Measurements from ENCODE around the gene POU2F3. TPM values are rescaled to one million over a fixed set of nuclear protein-coding genes. Genes with fewer than 3 reads are reported as not detected.

The POU2F3 gene
- total RNA-seq, 2 experiments from 2014 or later, result not detected

- no peaks in the 10 kb centered on the region for H3K9me3 Mint-ChIP-seq
- no peak overlapping the region for H3K4me3 Mint-ChIP-seq
- no peak for DNase-seq
- peaks cover 6% of the 10 kb centered on the region for H3K4me1 Mint-ChIP-seq
- no peak overlapping the region for H3K27ac Mint-ChIP-seq
- H3K27me3 Mint-ChIP-seq, result no peaks in the 10 kb centered on the region
- no peaks in the 10 kb centered on the region for H3K36me3 Mint-ChIP-seq
These were observed 21.8 kb upstream of the POU2F3 start for GRCh38 chr11:120217941-120218694.

GRCh38 chr11:120218695-120219033, 21.3 kb upstream of the POU2F3 start:
- Mint-ChIP-seq H3K27me3 (no peaks in the 10 kb centered on the region), H3K9me3 (no peaks in the 10 kb centered on the region), H3K4me1 (peaks cover 6% of the 10 kb centered on the region), H3K36me3 (no peaks in the 10 kb centered on the region), H3K4me3 (no peak overlapping the region), H3K27ac (no peak overlapping the region)
- DNase-seq, result no peak

- no peak for DNase-seq
- H3K27me3 Mint-ChIP-seq, result no peaks in the 10 kb centered on the region
These were observed 20.6 kb upstream of the POU2F3 start for GRCh38 chr11:120219232-120219937.

GRCh38 chr11:120219938-120220746, 19.8 kb upstream of the POU2F3 start:
- H3K4me3 Mint-ChIP-seq, result no peak overlapping the region
- no peak overlapping the region for H3K27ac Mint-ChIP-seq
- peaks cover 8% of the 10 kb centered on the region for H3K4me1 Mint-ChIP-seq
- DNase-seq, result no peak
- H3K36me3 Mint-ChIP-seq, result no peaks in the 10 kb centered on the region
- H3K9me3 Mint-ChIP-seq, result no peaks in the 10 kb centered on the region
- H3K27me3 Mint-ChIP-seq, result no peaks in the 10 kb centered on the region

More at GRCh38 chr11:120219232-120219937, 20.6 kb upstream of the POU2F3 start:
- H3K9me3 Mint-ChIP-seq, result no peaks in the 10 kb centered on the region
- H3K4me1 Mint-ChIP-seq, result peaks cover 6% of the 10 kb centered on the region
- no peak overlapping the region for H3K4me3 Mint-ChIP-seq
- H3K27ac Mint-ChIP-seq, result no peak overlapping the region
- no peaks in the 10 kb centered on the region for H3K36me3 Mint-ChIP-seq

- H3K9me3 Mint-ChIP-seq, result no peaks in the 10 kb centered on the region
- H3K27me3 Mint-ChIP-seq, result no peaks in the 10 kb centered on the region
- peaks cover 10% of the 10 kb centered on the region for H3K4me1 Mint-ChIP-seq
- no peak for DNase-seq
- no peaks in the 10 kb centered on the region for H3K36me3 Mint-ChIP-seq
- no peak overlapping the region for H3K4me3 Mint-ChIP-seq
- no peak overlapping the region for H3K27ac Mint-ChIP-seq
These were observed 19.2 kb upstream of the POU2F3 start for GRCh38 chr11:120220747-120221037.

- no peak for DNase-seq
- H3K4me1 Mint-ChIP-seq, result peaks cover 10% of the 10 kb centered on the region
- no peaks in the 10 kb centered on the region for H3K27me3 Mint-ChIP-seq
- H3K27ac Mint-ChIP-seq, result no peak overlapping the region
- H3K9me3 Mint-ChIP-seq, result no peaks in the 10 kb centered on the region
- H3K4me3 Mint-ChIP-seq, result no peak overlapping the region
- H3K36me3 Mint-ChIP-seq, result no peaks in the 10 kb centered on the region
These were observed 18.7 kb upstream of the POU2F3 start for GRCh38 chr11:120221115-120221752.

- no peaks in the 10 kb centered on the region for H3K27me3 Mint-ChIP-seq
- DNase-seq, result no peak
- no peaks in the 10 kb centered on the region for H3K36me3 Mint-ChIP-seq
- no peaks in the 10 kb centered on the region for H3K9me3 Mint-ChIP-seq
- H3K4me1 Mint-ChIP-seq, result peaks cover 12% of the 10 kb centered on the region
- no peak overlapping the region for H3K4me3 Mint-ChIP-seq
- H3K27ac Mint-ChIP-seq, result no peak overlapping the region
These were observed 17.0 kb upstream of the POU2F3 start for GRCh38 chr11:120222916-120223315.

- Mint-ChIP-seq H3K4me1 (peaks cover 12% of the 10 kb centered on the region), H3K9me3 (no peaks in the 10 kb centered on the region), H3K4me3 (no peak overlapping the region), H3K27me3 (no peaks in the 10 kb centered on the region), H3K27ac (no peak overlapping the region), H3K36me3 (no peaks in the 10 kb centered on the region)
- no peak for DNase-seq
These were observed 16.1 kb upstream of the POU2F3 start for GRCh38 chr11:120223793-120224192.

GRCh38 chr11:120224361-120224760, 15.6 kb upstream of the POU2F3 start:
- Mint-ChIP-seq H3K36me3 (no peaks in the 10 kb centered on the region), H3K9me3 (no peaks in the 10 kb centered on the region), H3K27ac (no peak overlapping the region), H3K4me1 (peaks cover 12% of the 10 kb centered on the region), H3K4me3 (no peak overlapping the region), H3K27me3 (no peaks in the 10 kb centered on the region)
- DNase-seq, result no peak

- no peaks in the 10 kb centered on the region for H3K27me3 Mint-ChIP-seq
- H3K27ac Mint-ChIP-seq, result no peak overlapping the region
- H3K4me1 Mint-ChIP-seq, result peaks cover 12% of the 10 kb centered on the region
- no peak for DNase-seq
- no peaks in the 10 kb centered on the region for H3K9me3 Mint-ChIP-seq
- H3K36me3 Mint-ChIP-seq, result no peaks in the 10 kb centered on the region
- no peak overlapping the region for H3K4me3 Mint-ChIP-seq
These were observed 14.7 kb upstream of the POU2F3 start for GRCh38 chr11:120224972-120225909.

GRCh38 chr11:120226242-120226641, 13.7 kb upstream of the POU2F3 start:
- Mint-ChIP-seq H3K4me1 (peaks cover 10% of the 10 kb centered on the region), H3K36me3 (no peaks in the 10 kb centered on the region), H3K27ac (no peak overlapping the region), H3K9me3 (no peaks in the 10 kb centered on the region), H3K27me3 (no peaks in the 10 kb centered on the region), H3K4me3 (no peak overlapping the region)
- no peak for DNase-seq

- H3K27me3 Mint-ChIP-seq, result no peaks in the 10 kb centered on the region
- no peak for DNase-seq
- no peaks in the 10 kb centered on the region for H3K36me3 Mint-ChIP-seq
- no peak overlapping the region for H3K4me3 Mint-ChIP-seq
- no peaks in the 10 kb centered on the region for H3K9me3 Mint-ChIP-seq
- H3K4me1 Mint-ChIP-seq, result peaks cover 5% of the 10 kb centered on the region
- H3K27ac Mint-ChIP-seq, result no peak overlapping the region
These were observed 13.2 kb upstream of the POU2F3 start for GRCh38 chr11:120226714-120227113.

GRCh38 chr11:120227228-120227852, 12.6 kb upstream of the POU2F3 start:
- H3K9me3 Mint-ChIP-seq, result no peaks in the 10 kb centered on the region
- H3K27ac Mint-ChIP-seq, result no peak overlapping the region
- no peak overlapping the region for H3K4me3 Mint-ChIP-seq
- H3K27me3 Mint-ChIP-seq, result no peaks in the 10 kb centered on the region
- H3K36me3 Mint-ChIP-seq, result no peaks in the 10 kb centered on the region
- H3K4me1 Mint-ChIP-seq, result peaks cover 5% of the 10 kb centered on the region
- DNase-seq, result no peak

GRCh38 chr11:120228794-120229384, 11.1 kb upstream of the POU2F3 start:
- no peak overlapping the region for H3K4me3 Mint-ChIP-seq
- no peaks in the 10 kb centered on the region for H3K9me3 Mint-ChIP-seq
- H3K4me1 Mint-ChIP-seq, result peaks cover 5% of the 10 kb centered on the region
- H3K27me3 Mint-ChIP-seq, result no peaks in the 10 kb centered on the region
- DNase-seq, result no peak
- H3K27ac Mint-ChIP-seq, result no peak overlapping the region
- H3K36me3 Mint-ChIP-seq, result no peaks in the 10 kb centered on the region

All from activated naive CD8-positive, alpha-beta T cell treated with anti-CD3 and anti-CD28 coated beads for 36 hours (primary cell).